Breast epithelium (tissue), 3 donors: ENCODE data around the gene PLCE1.

Experiments
- CTCF ChIP-seq, 3 donors: fragments of 450-650 bp; IDR thresholded peaks; one replicate each; pipeline ENCODE4 v1.5.1; 2016 to 2017; ENCODE audit warnings: antibody characterized with exemption in 3 of 3, mild to moderate bottlenecking in 3 of 3, moderate library complexity in 3 of 3
- POLR2AphosphoS5 ChIP-seq, 3 donors: sonication (generic); formaldehyde crosslinking; IDR thresholded peaks; one replicate each; pipeline ENCODE4 v1.6.1; 2017; ENCODE audit warnings: antibody characterized with exemption in 3 of 3

DNA sequence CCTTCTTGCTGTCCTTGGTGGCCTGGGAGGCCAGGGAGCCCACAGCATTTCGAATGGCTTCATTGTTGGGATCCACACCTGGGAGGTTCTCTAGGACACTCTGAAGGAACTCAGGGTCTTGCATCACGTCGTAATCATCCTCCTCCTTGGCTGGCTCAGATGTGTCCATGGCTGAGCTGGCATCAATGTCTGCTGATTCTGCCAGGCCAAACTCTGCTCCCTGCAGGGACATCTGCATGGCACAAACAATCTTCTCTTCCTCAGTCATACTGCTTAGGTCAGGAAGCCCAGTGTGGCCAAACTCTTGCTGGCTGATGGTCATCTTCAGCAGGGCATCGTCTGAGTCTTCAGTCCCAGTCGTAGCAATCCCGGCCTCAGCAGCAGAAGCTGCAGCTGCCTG lies 34.9 kb upstream of the PLCE1 start:
- TF ChIP-seq CTCF (IDR thresholded peaks at IDR 0.05) (no peak), POLR2AphosphoS5 (IDR thresholded peaks at IDR 0.05) (no peak)
